A673 (cell line): ENCODE results near the gene PTGDR.

Experiments used
- CTCF ChIP-seq: fragments of 300-800, 200-600 bp; sonication (generic); conservative IDR thresholded peaks from 2 replicates; pipeline ENCODE4 v1.5.1; 2017; ENCODE audit warnings: low read depth, mild to moderate bottlenecking, antibody characterized with exemption, low read length, moderate library complexity, mixed read lengths
- EZH2 ChIP-seq: fragments of 200-600 bp; sonication (generic); IDR thresholded peaks from 2 replicates; pipeline ENCODE4 v1.6.1; 2017; ENCODE audit warnings: borderline replicate concordance, low read depth, mild to moderate bottlenecking, mixed read lengths, antibody characterized with exemption, low read length; ENCODE audit not compliant: poor library complexity, severe bottlenecking

GRCh38 chr14:52241087-52241793, 26.3 kb upstream of the PTGDR start:
- TF ChIP-seq CTCF (no peak), EZH2 (no peak)
